ENCODE data around the gene C6orf89.

GRCh38 chr6:36936824-36937223, 51.1 kb downstream of the C6orf89 start:
- TF ChIP-seq POLR2AphosphoS5 (IDR thresholded peaks at IDR 0.05; ENCODE audit: low read depth, low read length) = no peak
- TF ChIP-seq PAX5 (IDR thresholded peaks at IDR 0.05; ENCODE audit: insufficient read depth, low read length, severe bottlenecking) = no peak
